Endothelial cell of umbilical vein (primary cell): ENCODE data around the gene PCNT. TPM values are rescaled to one million over a fixed set of nuclear protein-coding genes. Genes with fewer than 3 reads are reported as not detected.

ENCODE experiments used
- BruUV-seq: library from RNA; stranded (reverse); fragments of 400-500 nt; replicated peaks from 2 replicates; lab custom pipeline; 2021; lab: Mats Ljungman, UMichigan
- CTCF ChIA-PET: fragments of 300-600, 350-600 bp; sonication (Branson Sonifier 250); formaldehyde crosslinking; loops from one replicate; lab custom pipeline; 2021; ENCODE audit warnings: antibody characterized with exemption, inconsistent platforms; lab: Charles Lee
- POLR2A ChIA-PET: fragments of 300-600, 350-600 bp; sonication (Branson Sonifier 250); formaldehyde crosslinking; loops from one replicate; lab custom pipeline; 2021; ENCODE audit warnings: antibody characterized with exemption, inconsistent platforms; lab: Charles Lee
- DNase-seq: peaks from one replicate; pipeline ENCODE4 v3.0.0-alpha.2; 2011; ENCODE audit warnings: low read depth, low spot score
- FAIRE-seq: peaks from 2 replicates; lab custom pipeline; 2011; peaks lifted over from hg19 to GRCh38; lab: Jason Lieb, UNC
- H2AFZ ChIP-seq: 2 replicates; pipeline ENCODE4 v1.6.0; 2012; ENCODE audit warnings: low read depth, low read length, control low read depth, inconsistent platforms
- H3K27ac ChIP-seq: 2 replicates; pipeline ENCODE4 v1.5.1; 2011; ENCODE audit warnings: low read depth, mild to moderate bottlenecking, control low read depth, low read length, moderate library complexity; ENCODE audit not compliant: insufficient read depth
- H3K27me3 ChIP-seq, 2 experiments: 2 replicates each; pipeline versions ENCODE4 v1.6.0 to v1.6.1; 2011; ENCODE audit warnings: low read length in 2 of 2, mixed read lengths in 1 of 2; ENCODE audit not compliant: control insufficient read depth in 2 of 2, insufficient read depth in 2 of 2
- H3K36me3 ChIP-seq, 2 experiments: 2 replicates in 1 of 2; 3 replicates in 1 of 2; pipeline ENCODE4 v1.5.1; 2011; ENCODE audit warnings: low read length in 2 of 2, mild to moderate bottlenecking in 1 of 2, moderate library complexity in 1 of 2; ENCODE audit not compliant: control insufficient read depth in 2 of 2, insufficient read depth in 2 of 2; ENCODE audit errors: extremely low read depth in 1 of 2
- H3K4me1 ChIP-seq: 3 replicates; pipeline ENCODE4 v1.5.1; 2011; ENCODE audit warnings: mild to moderate bottlenecking, low read length; ENCODE audit not compliant: control insufficient read depth, insufficient read depth; ENCODE audit errors: extremely low read depth
- H3K4me2 ChIP-seq: 2 replicates; pipeline ENCODE4 v1.6.1; 2011; ENCODE audit warnings: low read length, control low read depth, mixed read lengths; ENCODE audit not compliant: insufficient read depth
- H3K4me3 ChIP-seq, 3 experiments: fragments of 200-600 bp in 1 of 3; sonication (generic), shearing (Covaris generic) in 1 of 3; replicated peaks in 1 of 3; 2 replicates each; pipeline ENCODE4 v1.5.1; 2011 to 2016; ENCODE audit warnings: control low read depth in 3 of 3, low read length in 3 of 3, mild to moderate bottlenecking in 2 of 3, inconsistent platforms in 1 of 3, low read depth in 1 of 3, moderate library complexity in 1 of 3; ENCODE audit not compliant: insufficient read depth in 1 of 3
- H3K79me2 ChIP-seq: 2 replicates; pipeline ENCODE4 v1.6.0; 2012; ENCODE audit warnings: low read length, inconsistent platforms; ENCODE audit not compliant: control insufficient read depth, insufficient read depth
- H3K9ac ChIP-seq: replicated peaks from 2 replicates; pipeline ENCODE3; 2011; ENCODE audit warnings: low read length, control low read depth; ENCODE audit not compliant: insufficient read depth; ENCODE audit errors: extremely low read depth
- H3K9me1 ChIP-seq: replicated peaks from 3 replicates; pipeline ENCODE4 v1.6.0; 2011; ENCODE audit warnings: mild to moderate bottlenecking, low read length; ENCODE audit not compliant: control insufficient read depth, insufficient read depth; ENCODE audit errors: extremely low read depth
- H3K9me3 ChIP-seq: replicated peaks from 2 replicates; pipeline ENCODE4 v1.5.1; 2012; ENCODE audit warnings: low read length, inconsistent platforms; ENCODE audit not compliant: control insufficient read depth, insufficient read depth
- H4K20me1 ChIP-seq: replicated peaks from 2 replicates; pipeline ENCODE3; 2011; ENCODE audit warnings: mild to moderate bottlenecking, low read length; ENCODE audit not compliant: control insufficient read depth, insufficient read depth; ENCODE audit errors: extremely low read depth
- CTCF ChIP-seq, 2 donors: IDR thresholded peaks; 1 replicate in 1 of 2; 2 replicates in 1 of 2; pipeline ENCODE4 v1.5.1; 2011; ENCODE audit warnings: low read length in 2 of 2, mild to moderate bottlenecking in 2 of 2, moderate library complexity in 2 of 2, control low read depth in 1 of 2, inconsistent platforms in 1 of 2, low read depth in 1 of 2; ENCODE audit not compliant: insufficient read depth in 1 of 2; ENCODE audit errors: extremely low read depth in 1 of 2
- EZH2 ChIP-seq: IDR thresholded peaks from 2 replicates; pipeline ENCODE4 v1.6.1; 2012; ENCODE audit warnings: borderline replicate concordance, low read depth, mild to moderate bottlenecking, moderate library complexity, low read length, inconsistent platforms; ENCODE audit not compliant: severe bottlenecking
- FOS ChIP-seq: IDR thresholded peaks from 2 replicates; pipeline ENCODE4 v1.6.1; 2011; ENCODE audit warnings: mild to moderate bottlenecking, low read length, moderate library complexity, borderline replicate concordance; ENCODE audit not compliant: insufficient read depth
- GATA2 ChIP-seq: IDR thresholded peaks from 2 replicates; pipeline ENCODE4 v1.7.0; 2011; ENCODE audit warnings: low read depth, mild to moderate bottlenecking, moderate library complexity, mixed read lengths, low read length; ENCODE audit not compliant: insufficient read length, insufficient read depth
- JUN ChIP-seq: IDR thresholded peaks from 2 replicates; pipeline ENCODE4 v1.6.1; 2011; ENCODE audit warnings: borderline replicate concordance, low read depth; ENCODE audit not compliant: insufficient read length, insufficient read depth
- MYC ChIP-seq: IDR thresholded peaks from one replicate; pipeline ENCODE4 v1.6.1; 2011; ENCODE audit warnings: mild to moderate bottlenecking, low read depth, low read length
- POLR2A ChIP-seq: IDR thresholded peaks from 2 replicates; pipeline ENCODE4 v1.6.1; 2012; ENCODE audit warnings: low read depth, mild to moderate bottlenecking, control low read depth, low read length
- POLR2AphosphoS5 ChIP-seq: IDR thresholded peaks from 2 replicates; pipeline ENCODE4 v1.6.1; 2012; ENCODE audit warnings: low read depth, mild to moderate bottlenecking, control low read depth, low read length, moderate library complexity; ENCODE audit not compliant: insufficient read depth
- dilution Hi-C: fragments of 300-500 bp; cut with MboI; formaldehyde crosslinking; loops from one replicate; pipeline ENCODE4 v1.15.0; 2019; ENCODE audit warnings: low sequenced_read_pairs; ENCODE audit not compliant: extremely low pct_ligation_motif_present
- intact Hi-C: fragments of 100-400 bp; cut with micrococcal nuclease; formaldehyde crosslinking; loops from one replicate; pipeline ENCODE4 v1.10.0; 2022
- polyA plus RNA-seq, 4 experiments: library from polyadenylated mRNA; depleted of rRNA in 3 of 4; stranded (reverse) in 3 of 4; unstranded in 1 of 4; fragments of >200 nt; gene quantifications; 2 replicates each; pipeline versions ENCODE4 v1.2.1 to v1.2.3, GENCODE V29; 2011 to 2012; ENCODE audit warnings: missing spikeins in 1 of 4
- total RNA-seq: library from RNA; stranded (reverse); gene quantifications from 2 replicates; pipeline ENCODE4 v1.2.3, GENCODE V29; 2021
- TF ChIP-seq, protein P1 (sequence below): IDR thresholded peaks from 2 replicates; pipeline ENCODE4 v1.6.1; 2011; ENCODE audit not compliant: insufficient read depth, insufficient read length

Gene PCNT
- total and polyA plus RNA-seq, 2 donors (not counting 3 experiments of a cell fraction or from before 2014, with no cell fraction given), result 9.6 to 49.5 TPM

DNA sequence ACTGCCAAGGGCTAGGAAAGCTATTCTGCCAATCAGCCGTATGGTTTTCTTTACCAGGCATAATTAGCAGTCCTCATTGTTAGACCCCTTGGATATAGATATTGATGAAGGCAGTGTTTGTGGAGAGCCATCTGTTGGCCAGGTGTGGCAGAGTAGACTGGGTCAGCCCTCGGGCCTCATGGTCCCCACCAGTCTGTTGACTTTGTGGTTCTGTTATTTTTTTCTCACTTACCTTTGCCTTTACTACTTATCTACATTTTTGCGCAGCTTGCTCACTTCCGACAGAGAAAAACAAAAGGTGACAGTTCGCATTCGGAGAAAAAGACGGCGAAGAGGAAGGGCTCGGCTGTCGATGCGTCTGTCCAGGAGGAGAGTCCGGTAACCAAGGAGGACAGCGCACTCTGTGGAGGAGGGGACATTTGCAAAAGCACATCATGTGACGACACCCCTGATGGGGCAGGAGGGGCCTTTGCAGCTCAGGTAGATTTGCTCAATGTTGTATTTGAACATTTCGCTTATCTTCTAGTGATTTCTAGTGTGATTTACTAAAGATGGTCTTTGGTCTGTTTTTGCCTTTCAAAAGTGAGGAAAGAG, 2.3 kb downstream of the PCNT start:
- Histone ChIP-seq H3K9ac (peak overlapping the region; percentile 25), H3K27me3 (no peaks in the 10 kb centered on the region), H3K9me3 (no peaks in the 10 kb centered on the region), H3K4me3 (no peak overlapping the region), H3K36me3 (peaks cover 6 to 8% of the 10 kb centered on the region in 2 experiments), H3K4me2 (peak overlapping the region; percentile 83), H3K27ac (no peak overlapping the region), H3K79me2 (peaks cover 58% of the 10 kb centered on the region), H4K20me1 (no peaks in the 10 kb centered on the region), H3K4me1 (peaks cover 23% of the 10 kb centered on the region), H3K9me1 (no peaks in the 10 kb centered on the region), H2AFZ (no peak overlapping the region)
- dilution Hi-C loops, result no loop called here
- TSS peak; percentile 7 for BruUV-seq
- ChIA-PET CTCF (interaction anchor here (0.6 to 1.8 kb wide), 10 partner anchors 8 to 313 kb away, joined by 3 to 14 read pairs (median 3); partner anchors contain the start of genes MCM3AP and YBEY), POLR2A (no interaction called here)
- TF ChIP-seq FOS (no peak), GATA2 (no peak), JUN (no peak), POLR2A (no peak), CTCF (IDR thresholded peaks at IDR 0.05; ENCODE audit: extremely low read depth in 1 of 2, insufficient read depth in 1 of 2, low read depth in 1 of 2, low read length in 2 of 2) (no peak), MYC (no peak), EZH2 (no peak), POLR2AphosphoS5 (no peak)
- TF ChIP-seq, protein P1, sequence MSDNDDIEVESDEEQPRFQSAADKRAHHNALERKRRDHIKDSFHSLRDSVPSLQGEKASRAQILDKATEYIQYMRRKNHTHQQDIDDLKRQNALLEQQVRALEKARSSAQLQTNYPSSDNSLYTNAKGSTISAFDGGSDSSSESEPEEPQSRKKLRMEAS, result no peak
- FAIRE-seq (no peak), DNase-seq (no peak)
- intact Hi-C loops, result no loop called here
